Left colon (tissue), 2 donors: Measurements from ENCODE around the gene FNDC3A. TPM values are rescaled to one million over a fixed set of nuclear protein-coding genes. Genes with fewer than 3 reads are reported as not detected.

Experiments
- ATAC-seq: fragments of 200-7000 bp; cut with Tn5 transposase; one replicate; pipeline ENCODE4 v1.9.1; 2020; ENCODE audit warnings: mild to moderate bottlenecking, moderate library complexity
- DNase-seq, 2 donors: peaks; one replicate each; pipeline ENCODE4 v3.0.0-alpha.2; 2020
- intact Hi-C, 2 donors: fragments of 100-400 bp; cut with DNase I in 1 of 2; cut with micrococcal nuclease in 1 of 2; formaldehyde crosslinking; loops; one replicate each; pipeline versions ENCODE4 v1.11.2 to v1.14.0; 2022; cut with DNase I, micrococcal nuclease
- total RNA-seq, 2 donors: library from RNA; stranded (reverse); fragmentation: NEBNext Ultra II Directional; extraction: Animal tissue kit (Norgen Biotek cat#: 25700); gene quantifications; one replicate each; pipeline ENCODE4 v1.2.1, GENCODE V29; 2021
- donor health status: DM: no; HTN: no; CAD: no.
- donor health status: DM: yes; HTN: yes; CAD: no.

The FNDC3A gene
- total RNA-seq, 2 donors from 2014 or later, result 43.1 to 49.9 TPM

DNA sequence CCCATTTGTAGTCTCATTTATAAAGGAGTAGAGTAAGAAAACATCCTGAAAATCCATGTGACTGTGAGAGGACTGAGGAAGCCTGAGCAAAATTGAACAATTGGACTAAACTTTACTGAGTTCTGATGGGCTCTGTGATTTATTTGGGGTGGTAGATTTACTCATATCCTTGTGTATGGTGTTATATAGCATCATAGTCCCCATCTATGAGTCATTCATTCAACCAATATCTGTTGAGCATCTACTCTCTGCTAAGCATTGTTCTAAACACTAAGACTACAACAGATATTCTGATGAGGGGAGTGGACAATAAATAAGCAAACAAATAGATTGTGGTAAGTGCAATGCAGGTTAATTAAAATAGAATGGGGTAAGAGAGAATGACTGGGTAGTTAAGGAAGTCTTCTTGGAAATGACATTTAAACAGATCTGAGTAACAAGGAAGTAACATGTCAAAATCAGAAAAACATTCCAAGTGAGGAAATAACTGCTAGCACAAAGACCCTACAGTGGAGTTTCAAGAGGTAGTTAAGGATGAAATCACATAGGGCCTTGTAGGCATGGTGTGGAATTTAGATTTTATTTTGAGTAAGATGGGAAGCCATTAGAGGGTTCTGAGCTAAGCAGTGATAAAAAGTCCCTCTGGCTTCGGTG, 208.1 kb downstream of the FNDC3A start:
- peak; percentile 33 for ATAC-seq
- DNase-seq, result no peak
- intact Hi-C loops, result no loop called here

DNA sequence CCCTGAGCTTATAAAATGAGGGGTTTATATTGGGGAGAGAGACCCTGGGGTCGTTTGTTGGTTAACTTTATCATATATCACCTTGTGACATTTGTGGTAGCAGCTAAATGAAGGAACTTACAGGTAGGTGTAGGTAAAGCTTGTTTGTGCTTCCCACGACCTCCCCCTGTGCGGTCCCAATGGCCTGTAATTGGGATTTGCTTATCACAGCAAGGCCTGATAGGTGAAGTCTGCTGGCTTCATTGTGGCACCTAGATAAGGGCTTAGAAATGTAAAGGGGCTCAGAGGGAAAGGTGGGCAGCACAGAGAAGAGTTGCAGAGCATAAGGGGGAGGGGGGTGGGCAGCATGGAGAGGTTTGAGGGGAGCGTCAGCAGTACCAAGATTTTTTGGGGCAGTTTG, 208.9 kb downstream of the FNDC3A start:
- intact Hi-C loops, result no loop called here
- DNase-seq, result no peak
- no peak for ATAC-seq

DNA sequence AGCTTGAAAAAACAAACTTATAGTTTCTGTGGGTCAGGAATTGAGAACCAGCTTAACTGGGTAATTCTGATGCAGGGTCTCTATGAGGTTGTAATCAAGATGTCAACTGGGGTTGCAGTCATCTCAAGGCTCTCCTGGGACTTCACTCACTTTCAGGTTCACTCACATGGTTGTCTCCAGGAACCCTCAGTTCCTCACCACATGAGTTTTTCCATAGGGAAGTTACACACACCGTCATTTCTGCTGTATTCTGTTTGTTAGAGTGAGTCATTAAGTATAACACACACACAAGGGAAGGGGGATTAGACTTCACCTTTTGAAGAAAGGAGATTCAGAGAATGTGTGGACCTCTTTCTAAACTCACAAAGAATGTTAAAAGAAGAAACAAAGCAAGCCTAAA, 209.6 kb downstream of the FNDC3A start:
- intact Hi-C loops, result no loop called here
- ATAC-seq, result no peak
- no peak for DNase-seq

DNA sequence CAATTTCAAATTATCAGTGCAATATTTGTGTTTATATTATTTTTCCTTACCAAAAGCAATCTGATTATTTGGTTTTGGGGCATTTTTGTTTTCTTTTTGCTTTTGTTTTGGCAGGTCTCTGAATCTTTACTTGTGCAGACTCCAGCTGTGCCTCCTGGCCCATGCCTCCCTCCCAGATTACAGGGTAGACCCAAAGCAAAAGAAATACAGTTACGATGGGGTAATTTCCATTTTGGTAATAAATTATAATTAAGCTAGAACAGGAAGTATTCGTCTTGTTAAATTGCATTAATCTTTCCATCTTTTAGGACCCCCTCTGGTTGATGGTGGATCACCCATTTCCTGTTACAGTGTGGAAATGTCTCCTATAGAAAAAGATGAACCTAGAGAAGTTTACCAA, 215.2 kb downstream of the FNDC3A start:
- ATAC-seq (no peak), DNase-seq (no peak)
- intact Hi-C loops, result no loop called here

DNA sequence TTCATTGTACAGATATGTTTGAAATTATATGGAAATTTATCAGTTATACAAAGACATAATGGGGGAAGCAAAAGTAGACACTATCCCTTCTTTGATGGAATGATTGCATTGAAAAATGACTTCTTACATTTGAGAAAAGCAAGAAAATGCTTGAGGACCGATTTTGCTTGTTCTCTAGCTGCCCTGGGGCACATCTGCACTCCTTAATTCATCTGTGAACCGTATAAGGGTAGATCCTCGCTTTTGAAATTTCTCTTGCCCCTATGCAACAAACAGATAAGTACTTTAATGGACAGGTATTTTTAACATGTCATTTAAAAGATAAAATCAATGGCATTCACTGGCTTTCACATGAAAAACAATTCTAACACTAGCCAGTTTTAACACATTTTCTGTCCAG, 230.9 kb downstream of the FNDC3A start:
- ATAC-seq, result no peak
- DNase-seq, result no peak
- intact Hi-C loops, result no loop called here

- no peak for ATAC-seq
These were observed 232.9 kb downstream of the FNDC3A start for GRCh38 chr13:49208619-49209018.

DNA sequence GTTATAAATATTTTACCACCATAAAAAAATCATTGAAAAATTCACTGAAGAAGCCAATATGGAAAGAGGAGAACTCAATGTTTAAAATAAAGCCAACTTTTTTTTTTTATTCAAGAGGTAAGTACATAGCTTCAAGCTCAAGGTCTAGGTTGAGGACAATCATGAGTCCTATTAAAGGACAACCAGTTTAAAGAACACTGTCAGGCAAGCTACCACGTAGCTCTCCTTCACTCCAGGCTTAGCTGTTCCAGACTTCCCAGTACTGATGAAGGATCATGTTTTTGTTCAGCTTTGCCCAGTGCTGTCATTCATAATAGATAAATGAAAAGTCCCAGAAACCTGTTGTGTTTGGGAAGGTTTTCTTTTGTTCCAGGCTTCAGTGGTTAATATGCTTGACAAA, 234.4 kb downstream of the FNDC3A start:
- intact Hi-C loops, result no loop called here
- no peak for ATAC-seq
- DNase-seq, result no peak

More at GRCh38 chr13:49208619-49209018, 232.9 kb downstream of the FNDC3A start:
- intact Hi-C loops, result no loop called here
- no peak for DNase-seq

DNA sequence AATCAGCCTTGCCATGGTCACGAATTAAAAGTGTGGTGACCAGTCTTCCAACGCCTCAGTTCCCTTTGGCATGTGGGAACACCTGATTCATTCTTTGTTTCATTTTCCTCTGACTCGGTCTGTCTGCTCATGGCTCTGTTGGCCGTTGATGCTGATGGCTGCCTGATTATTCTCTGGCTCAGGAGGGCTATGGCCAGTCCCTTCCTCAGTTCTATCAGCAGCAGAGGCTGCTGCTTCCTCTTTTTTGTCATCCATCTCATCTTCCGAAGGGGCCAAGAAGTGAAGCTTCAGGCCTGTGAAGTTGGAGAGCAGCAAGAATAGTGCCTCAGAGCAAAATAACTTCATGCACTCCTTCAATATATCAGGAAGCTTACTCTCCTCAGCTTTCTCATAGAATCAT, 235.0 kb downstream of the FNDC3A start:
- DNase-seq, result no peak
- intact Hi-C loops, result no loop called here
- no peak for ATAC-seq

DNA sequence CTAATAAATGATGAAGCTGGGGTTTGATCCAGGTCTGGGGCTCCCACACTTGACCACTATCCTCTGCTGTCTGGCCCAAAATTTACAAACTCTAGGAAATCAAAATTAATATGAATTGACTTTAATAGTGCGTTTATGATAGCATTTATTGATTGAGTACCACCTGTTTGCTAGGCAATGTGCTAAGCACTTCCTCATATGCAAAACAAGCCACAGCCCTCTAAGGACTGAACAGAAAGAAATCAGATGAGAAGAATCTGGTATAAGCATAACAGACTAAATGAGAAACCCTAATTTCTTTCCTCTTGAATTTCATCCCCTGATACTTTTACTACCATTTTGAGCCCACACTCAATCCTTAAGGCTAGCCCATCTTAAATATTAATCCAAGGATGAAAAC, 237.8 kb downstream of the FNDC3A start:
- DNase-seq, result no peak
- intact Hi-C loops, result no loop called here
- ATAC-seq, result no peak

DNA sequence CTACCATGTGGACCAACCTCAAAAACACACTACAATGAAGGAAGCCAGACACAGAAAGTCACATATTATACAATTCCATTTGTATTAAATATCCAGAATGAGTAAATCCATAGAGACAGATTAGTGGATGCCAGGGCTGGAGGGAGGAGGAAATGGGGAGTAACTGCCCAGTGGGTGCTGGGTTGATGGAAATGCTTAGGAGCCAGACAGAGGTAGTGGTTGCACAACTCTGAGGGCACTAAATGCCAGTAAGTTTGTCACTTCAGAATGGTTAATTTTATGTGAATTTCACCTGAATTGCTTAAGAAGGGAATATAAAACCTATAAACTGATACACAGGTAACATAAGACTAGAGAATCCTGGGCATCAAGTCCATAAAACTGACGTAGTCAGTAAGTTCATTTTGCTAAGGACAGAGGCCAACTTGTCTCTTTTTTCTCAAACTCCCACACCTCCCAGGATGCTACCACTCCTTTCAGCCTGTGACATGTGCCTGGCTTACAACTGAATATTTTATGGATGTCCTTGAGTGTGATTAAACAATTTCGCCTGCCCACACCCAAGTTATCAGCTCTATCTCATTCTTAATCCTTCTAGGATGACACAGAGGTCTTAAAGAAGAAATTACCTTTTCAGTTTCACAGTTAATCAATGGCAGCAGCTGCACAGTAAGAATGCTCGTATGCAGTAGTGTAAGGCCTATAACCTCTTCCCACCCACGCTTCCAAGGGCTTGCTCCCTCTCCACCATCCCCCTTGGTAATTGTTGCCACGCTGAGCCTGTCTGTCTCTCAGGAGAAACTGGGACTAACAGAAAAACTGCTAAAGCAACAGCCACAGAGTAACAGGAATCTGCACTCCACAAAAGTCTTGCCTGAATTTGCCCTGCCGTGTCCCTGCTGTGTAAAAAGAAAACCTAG, 238.5 kb downstream of the FNDC3A start:
- ATAC-seq (peak; percentile 57), DNase-seq (no peak)
- intact Hi-C loops, result no loop called here

- intact Hi-C loops, result no loop called here
- peak; percentile 56 to 69 for DNase-seq
These were observed 239.2 kb downstream of the FNDC3A start for GRCh38 chr13:49214917-49215376.

DNA sequence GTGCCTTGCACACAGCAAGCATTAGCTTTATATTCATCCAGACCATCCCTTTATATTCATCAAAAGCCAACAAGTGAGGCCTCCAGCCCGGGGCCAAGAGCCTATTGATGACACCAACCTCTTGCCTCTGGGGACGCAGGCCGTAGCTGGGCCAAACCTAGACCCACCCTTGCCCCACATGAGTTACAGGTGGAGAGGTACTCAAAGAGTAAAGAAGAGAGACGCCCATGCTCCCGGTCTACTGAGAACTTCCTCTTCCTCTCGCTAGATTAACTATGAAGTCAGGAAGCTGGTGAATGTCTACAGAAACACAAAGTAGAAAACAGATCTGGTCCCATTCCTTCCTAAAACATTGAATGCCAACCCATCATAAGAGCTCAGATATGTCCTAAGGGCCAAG, 240.6 kb downstream of the FNDC3A start:
- DNase-seq, result no peak
- intact Hi-C loops, result no loop called here
- ATAC-seq, result no peak

More at GRCh38 chr13:49214917-49215376, 239.2 kb downstream of the FNDC3A start:
- peak; percentile 86 for ATAC-seq

GRCh38 chr13:49217962-49218492, 242.3 kb downstream of the FNDC3A start:
- no peak for ATAC-seq
- DNase-seq, result no peak
- intact Hi-C loops, result no loop called here

- ATAC-seq (no peak), DNase-seq (no peak)
- intact Hi-C loops, result no loop called here
These were observed 242.9 kb downstream of the FNDC3A start for GRCh38 chr13:49218493-49219051.

- no peak for ATAC-seq
- intact Hi-C loops, result no loop called here
These were observed 243.9 kb downstream of the FNDC3A start for GRCh38 chr13:49219647-49220035.

GRCh38 chr13:49220036-49220855, 244.5 kb downstream of the FNDC3A start, which contains the start of gene MLNR:
Gene MLNR, plus strand, starts transcription at chr13:49220338. Its CDS starts 0 bp downstream, at chr13:49220338.
- DNase-seq (peak in 1 of 2 donors; percentile 45), ATAC-seq (peak; percentile 77)
- intact Hi-C loops, result no loop called here

More at GRCh38 chr13:49219647-49220035, 243.9 kb downstream of the FNDC3A start:
- DNase-seq, result no peak

GRCh38 chr13:49220856-49221589, 245.3 kb downstream of the FNDC3A start:
- intact Hi-C loops, result no loop called here
- no peak for ATAC-seq
- no peak for DNase-seq

DNA sequence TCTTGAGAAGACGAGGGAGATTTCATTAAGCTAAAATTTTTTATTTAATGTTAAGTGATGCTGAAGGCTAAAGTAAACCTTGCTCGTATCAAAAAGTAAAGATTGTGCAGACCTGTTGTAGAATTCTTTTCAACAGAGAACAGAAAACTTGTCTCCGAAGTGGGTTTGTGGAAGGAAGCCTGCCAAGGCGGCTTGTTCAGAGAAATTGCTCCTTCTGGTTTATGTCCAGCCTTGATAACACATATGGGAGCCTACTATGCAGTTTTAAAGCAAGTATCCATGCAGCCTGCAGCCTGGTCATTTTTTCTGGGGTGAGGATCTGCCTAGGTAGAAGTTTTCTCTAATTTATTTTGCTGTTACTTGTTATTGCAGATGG, 245.9 kb downstream of the FNDC3A start:
- DNase-seq (no peak), ATAC-seq (no peak)
- intact Hi-C loops, result no loop called here
